Dermis microvascular lymphatic vessel endothelial cell (primary cell): Measurements from ENCODE around the gene PRKCZ. TPM values are rescaled to one million over a fixed set of nuclear protein-coding genes. Genes with fewer than 3 reads are reported as not detected.
A peak's percentile ranks its signal among the peaks of the same experiment; 100 is the strongest.
"Not testable (repeated sequence)": the region's sequence is repeated elsewhere in the genome, so short reads cannot be mapped to it uniquely, and the experiment has no call there.

Experiments used
- DNase-seq, 2 donors: peaks; one replicate each; pipeline versions ENCODE4 v3.0.0 to v3.0.0-alpha.2; 2010; ENCODE audit warnings: low read depth in 2 of 2
- total RNA-seq: library from RNA; depleted of rRNA; stranded (reverse); fragments of >200 nt; gene quantifications from 2 replicates; pipeline ENCODE4 v1.2.1, GENCODE V29; 2014

PRKCZ gene
- total RNA-seq, 1 donor from 2014 or later, result 24.0 TPM

DNA sequence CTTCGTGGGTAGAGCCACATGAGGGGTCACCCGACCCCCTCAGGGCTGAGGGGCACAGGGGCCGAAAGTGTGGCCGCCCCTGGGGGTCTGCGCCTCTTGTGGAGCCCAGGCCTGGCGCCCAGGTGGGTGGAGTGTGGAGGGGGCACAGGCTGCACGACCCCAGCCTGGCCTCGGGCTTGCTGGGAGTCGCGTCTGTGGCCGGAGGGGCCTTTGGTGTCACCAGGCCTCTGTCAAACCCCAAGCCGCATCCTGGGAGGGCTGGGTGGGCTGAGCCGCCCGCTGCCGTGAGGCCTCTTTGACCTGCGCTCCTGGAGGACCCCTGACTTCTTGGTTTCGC is 83.6 kb downstream of the PRKCZ start:
- no peak for DNase-seq

GRCh38 chr1:2134266-2134620 is 84.0 kb downstream of the PRKCZ start:
- no peak for DNase-seq

GRCh38 chr1:2134621-2135307 is 84.6 kb downstream of the PRKCZ start:
- no peak for DNase-seq

DNA sequence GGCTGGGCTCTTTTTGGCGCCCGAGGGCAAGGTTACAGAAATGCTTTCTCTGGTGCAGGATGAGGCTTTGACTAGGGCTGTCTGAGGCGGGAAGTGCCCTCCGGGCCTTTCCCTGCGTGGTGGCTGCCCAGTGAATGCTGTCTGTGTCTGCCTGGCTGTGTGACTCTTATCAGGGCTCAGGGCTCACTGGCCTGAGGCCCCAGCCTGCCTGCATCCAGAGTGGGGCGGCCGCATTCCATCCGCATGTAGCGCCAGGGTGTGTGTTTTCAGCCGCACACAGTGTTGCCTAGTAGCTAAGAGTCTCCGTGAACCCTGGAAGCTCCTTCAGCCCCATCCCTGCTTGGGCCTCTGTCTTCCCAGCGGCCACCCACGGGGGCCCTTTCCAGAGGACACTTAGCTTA is 85.2 kb downstream of the PRKCZ start:
- DNase-seq, result no peak

- DNase-seq, result no peak
Observed at GRCh38 chr1:2135941-2136340, 85.7 kb downstream of the PRKCZ start.

DNA sequence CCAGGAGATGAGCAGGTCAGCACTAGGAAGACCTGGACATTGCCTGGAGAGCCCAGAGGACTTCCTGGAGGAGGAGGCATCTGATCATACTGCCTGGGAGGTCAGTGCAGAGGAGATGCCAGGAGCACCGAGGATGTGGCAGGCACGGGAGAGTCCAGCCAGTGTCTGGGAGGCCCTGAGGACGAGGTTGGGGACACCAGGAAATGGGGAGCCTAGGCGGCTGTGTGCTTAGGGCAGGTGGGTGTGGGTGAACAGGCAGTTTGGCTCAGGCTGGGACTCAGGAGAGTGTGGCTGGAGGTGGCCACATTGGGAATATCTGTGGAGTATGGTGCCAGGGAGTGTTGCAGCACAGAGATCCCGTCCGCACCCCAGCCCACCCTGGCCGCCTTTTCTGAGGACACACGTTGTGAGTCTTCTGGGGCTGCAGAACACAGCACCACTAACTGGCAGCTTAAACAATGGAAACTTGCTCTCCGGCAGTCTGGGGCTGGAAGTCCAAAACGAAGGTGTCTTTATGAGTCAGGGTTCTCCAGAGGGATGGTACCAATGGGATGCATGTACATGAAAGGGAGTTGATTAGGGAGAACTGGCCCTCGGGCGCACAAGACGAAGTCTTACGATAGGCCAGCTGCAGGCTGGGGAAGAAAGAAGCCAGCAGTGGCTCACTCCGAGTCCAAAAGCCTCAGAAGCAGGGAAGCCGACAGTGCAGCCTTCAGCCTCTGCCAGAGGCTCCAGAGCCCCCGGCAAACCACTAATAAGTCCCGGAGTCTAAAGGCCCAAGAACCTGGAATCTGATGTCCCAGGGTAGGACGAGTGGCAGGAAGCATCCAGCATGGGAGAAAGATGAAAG is 86.4 kb downstream of the PRKCZ start:
- no peak for DNase-seq

DNA sequence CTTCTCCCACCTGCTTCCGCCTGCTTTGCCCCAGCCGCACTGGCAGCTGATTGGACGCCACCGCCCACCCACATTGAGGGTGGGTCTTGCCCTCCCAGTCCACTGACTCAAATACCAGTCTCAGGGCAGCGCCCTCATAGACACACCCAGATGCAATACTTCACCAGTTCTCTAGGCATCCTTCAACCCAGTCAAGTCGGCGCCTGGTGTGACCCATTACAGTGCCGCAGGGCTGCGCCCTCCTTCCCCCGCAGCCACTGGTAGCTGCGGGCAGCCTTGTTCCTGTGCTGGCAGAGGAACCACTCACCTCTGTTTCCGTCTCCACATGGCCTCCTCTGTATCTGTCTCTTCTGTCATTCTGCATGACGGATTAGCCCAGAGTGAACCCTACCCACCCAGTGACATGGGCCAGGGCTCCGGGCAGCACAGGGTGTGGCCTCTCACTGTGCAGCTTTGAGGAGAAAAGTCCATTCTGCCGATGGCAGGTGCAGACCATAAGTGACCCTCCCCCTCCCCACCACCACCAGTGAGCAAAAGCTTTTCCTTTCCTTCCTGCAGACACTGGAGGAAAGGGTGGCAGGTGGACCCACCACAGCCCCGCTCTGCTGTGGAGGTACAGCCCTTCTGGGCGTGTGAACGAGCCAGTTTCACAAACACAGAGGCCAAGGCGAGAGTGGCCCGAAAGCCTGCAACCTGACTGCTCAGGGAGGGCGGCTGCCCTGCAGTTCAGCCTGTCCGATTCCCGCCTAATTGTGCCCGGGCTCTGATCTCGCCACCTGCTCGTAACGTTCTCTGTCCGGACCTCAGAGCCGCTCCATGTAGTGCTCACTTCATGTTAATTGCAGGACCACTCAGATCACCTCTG is 87.3 kb downstream of the PRKCZ start:
- DNase-seq, result no peak

- DNase-seq, result not testable (repeated sequence)
Observed at GRCh38 chr1:2139156-2139555, 88.9 kb downstream of the PRKCZ start.

- DNase-seq, result no peak
Observed at GRCh38 chr1:2141025-2141424, 90.8 kb downstream of the PRKCZ start.

DNA sequence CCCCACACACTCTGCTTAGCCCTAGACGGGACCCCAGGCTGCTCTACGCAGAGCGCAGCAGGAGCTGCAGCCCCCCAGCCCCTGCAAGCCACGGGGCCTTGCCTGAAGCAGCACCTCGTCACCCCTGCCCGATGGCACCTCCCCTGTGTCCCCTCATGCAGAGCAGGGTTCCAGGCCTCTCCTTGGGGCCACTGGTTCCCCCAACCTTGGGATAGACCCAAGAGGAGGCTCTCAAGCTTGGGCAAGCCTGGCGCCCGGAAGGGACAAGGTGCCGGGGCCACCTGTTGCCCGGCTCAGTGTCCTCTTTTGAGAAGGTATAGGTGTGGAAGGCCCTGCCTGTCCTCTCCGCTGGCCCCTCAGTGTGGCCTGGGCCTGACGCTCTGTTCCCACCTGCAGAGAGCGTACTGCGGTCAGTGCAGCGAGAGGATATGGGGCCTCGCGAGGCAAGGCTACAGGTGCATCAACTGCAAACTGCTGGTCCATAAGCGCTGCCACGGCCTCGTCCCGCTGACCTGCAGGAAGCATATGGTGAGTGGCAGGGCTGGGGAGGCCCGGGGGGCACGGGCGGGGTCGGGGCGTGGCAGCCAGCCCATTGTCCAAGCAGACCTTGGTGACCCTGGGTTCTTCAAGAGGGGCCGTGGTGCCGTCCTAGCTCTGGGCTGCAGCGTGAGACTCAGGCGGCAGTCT is 93.7 kb downstream of the PRKCZ start:
- DNase-seq, result no peak

- DNase-seq, result no peak
Observed at GRCh38 chr1:2144501-2145090, 94.4 kb downstream of the PRKCZ start.

- no peak for DNase-seq
Observed at GRCh38 chr1:2145946-2146835, 96.0 kb downstream of the PRKCZ start.

DNA sequence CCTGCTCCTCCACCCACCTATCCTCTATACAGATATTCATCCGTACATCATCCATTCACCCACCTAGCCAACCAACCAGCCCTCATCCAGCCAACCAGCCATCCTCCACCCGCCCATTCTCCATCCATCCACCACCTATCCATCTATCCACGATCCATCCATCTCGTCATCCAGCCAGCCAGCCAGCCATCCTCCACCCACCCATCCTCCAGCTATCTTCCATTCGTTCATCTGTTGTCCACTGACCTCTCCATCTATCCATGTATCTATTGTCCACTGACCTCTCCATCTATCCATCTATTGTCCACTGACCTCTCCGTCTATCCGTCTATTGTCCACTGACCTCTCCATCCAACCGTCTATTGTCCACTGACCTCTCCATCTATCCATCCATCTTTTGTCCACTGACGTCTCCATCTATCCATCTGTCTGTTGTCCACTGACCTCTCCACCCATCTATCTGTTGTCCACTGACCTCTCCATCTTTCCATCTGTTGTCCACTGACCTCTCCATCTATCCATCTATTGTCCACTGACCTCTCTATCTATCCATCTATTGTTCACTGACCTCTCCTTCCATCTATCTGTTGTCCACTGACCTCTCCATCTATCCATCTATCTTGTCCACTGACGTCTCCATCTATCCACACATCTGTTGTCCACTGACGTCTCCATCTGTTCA is 96.8 kb downstream of the PRKCZ start:
- no peak for DNase-seq

DNA sequence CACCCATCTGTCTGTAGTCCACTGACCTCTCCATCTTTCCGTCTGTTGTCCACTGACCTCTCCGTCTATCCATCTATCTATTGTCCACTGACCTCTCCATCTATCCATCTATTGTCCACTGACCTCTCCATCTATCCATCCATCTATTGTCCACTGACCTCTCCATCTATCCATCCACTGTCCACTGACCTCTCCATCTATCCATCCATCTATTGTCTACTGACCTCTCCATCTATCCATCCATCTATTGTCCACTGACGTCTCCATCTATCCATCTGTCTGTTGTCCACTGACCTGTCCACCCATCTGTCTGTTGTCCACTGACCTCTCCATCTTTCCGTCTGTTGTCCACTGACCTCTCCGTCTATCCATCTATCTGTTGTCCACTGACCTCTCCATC is 97.7 kb downstream of the PRKCZ start:
- not testable (repeated sequence) for DNase-seq

DNA sequence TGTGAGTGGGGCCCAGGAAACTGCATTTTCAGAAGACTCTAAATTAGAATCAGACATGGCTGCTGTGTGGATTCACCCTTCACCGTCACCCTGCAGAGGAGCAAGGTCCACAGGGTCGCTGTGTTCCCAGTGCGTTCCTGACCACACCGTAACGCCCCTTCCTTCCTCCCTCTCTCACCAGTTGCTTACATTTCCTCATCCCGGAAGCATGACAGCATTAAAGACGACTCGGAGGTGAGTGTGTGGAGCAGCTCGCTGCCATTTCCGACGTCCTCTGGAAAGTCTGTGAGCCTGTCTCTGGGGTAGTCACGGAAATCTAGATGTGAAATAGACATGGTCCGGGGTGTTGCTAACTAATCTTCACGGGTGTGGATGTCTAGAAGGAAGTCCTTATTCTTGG is 98.5 kb downstream of the PRKCZ start:
- DNase-seq, result peak; percentile 55 to 76

GRCh38 chr1:2150801-2151200 is 100.6 kb downstream of the PRKCZ start:
- DNase-seq, result no peak

DNA sequence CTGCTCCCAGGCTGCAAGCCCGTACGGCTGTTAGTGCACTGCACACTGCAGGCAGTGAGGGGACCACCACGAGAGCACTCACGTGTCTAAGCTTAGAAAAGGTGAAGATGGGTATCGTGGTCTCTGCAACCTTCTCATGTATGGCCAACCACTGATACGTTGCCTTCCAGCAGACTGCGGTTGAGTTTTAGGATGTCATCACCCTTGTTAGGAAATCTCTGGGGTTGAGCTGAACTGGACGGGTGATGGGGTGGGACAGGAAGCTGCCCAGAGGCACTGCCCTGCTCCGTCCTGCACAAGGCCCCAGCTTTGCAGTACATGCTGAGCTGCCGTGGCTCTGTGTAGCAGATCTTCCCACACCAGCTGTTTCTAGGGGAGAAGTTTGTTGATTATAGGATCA is 101.0 kb downstream of the PRKCZ start:
- DNase-seq, result no peak

- no peak for DNase-seq
Observed at GRCh38 chr1:2151911-2152310, 101.7 kb downstream of the PRKCZ start.

DNA sequence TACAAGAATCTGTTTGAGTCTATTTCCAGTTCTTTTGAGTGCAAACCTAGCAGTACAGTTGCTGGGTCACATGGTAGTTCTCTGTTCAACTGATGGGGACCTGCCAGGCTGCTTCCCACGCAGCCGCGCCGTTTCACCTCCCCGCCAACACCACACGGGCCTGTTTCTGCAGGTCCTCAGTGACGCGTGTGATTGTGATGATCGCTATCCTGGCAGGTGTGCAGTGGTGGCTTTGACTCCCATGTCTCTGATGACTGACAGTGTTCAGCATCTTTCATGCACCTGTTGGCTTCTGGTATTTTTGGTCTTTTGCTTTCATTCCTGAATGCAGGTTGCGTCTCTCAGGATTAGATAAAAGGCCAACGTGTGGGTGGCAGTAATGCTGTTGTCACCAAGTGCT is 102.7 kb downstream of the PRKCZ start:
- no peak for DNase-seq

- no peak for DNase-seq
Observed at GRCh38 chr1:2154022-2154421, 103.8 kb downstream of the PRKCZ start.
